Central memory CD4-positive, alpha-beta T cell (primary cell): Measurements from ENCODE around the gene BRD4.

Source experiments
- DNase-seq: peaks from one replicate; pipeline ENCODE4 v3.0.0; 2022

Gene BRD4

GRCh38 chr19:15288146-15288963, 44.0 kb downstream of the BRD4 start:
- DNase-seq, result no peak

GRCh38 chr19:15287496-15287895, 44.8 kb downstream of the BRD4 start:
- DNase-seq, result no peak

GRCh38 chr19:15286688-15287365, 45.5 kb downstream of the BRD4 start:
- DNase-seq, result peak; percentile 28

GRCh38 chr19:15285896-15286591, 46.3 kb downstream of the BRD4 start:
- no peak for DNase-seq

GRCh38 chr19:15284896-15285295, 47.4 kb downstream of the BRD4 start:
- DNase-seq, result no peak

- DNase-seq, result no peak
These were observed 48.2 kb downstream of the BRD4 start for GRCh38 chr19:15284091-15284490.

- DNase-seq, result no peak
These were observed 49.0 kb downstream of the BRD4 start for GRCh38 chr19:15283141-15283883.

- DNase-seq, result no peak
These were observed 50.0 kb downstream of the BRD4 start for GRCh38 chr19:15282311-15282705.

- no peak for DNase-seq
These were observed 51.2 kb downstream of the BRD4 start for GRCh38 chr19:15280915-15281683.

- no peak for DNase-seq
These were observed 52.2 kb downstream of the BRD4 start for GRCh38 chr19:15280048-15280725.

GRCh38 chr19:15279326-15279904, 52.9 kb downstream of the BRD4 start:
- DNase-seq, result no peak

GRCh38 chr19:15276620-15277215, 55.6 kb downstream of the BRD4 start:
- no peak for DNase-seq

GRCh38 chr19:15274477-15274876, 57.9 kb downstream of the BRD4 start:
- no peak for DNase-seq

GRCh38 chr19:15269806-15270205, 62.5 kb downstream of the BRD4 start:
- no peak for DNase-seq

- no peak for DNase-seq
These were observed 63.4 kb downstream of the BRD4 start for GRCh38 chr19:15268928-15269253.

GRCh38 chr19:15268192-15268927, 64.0 kb downstream of the BRD4 start:
- no peak for DNase-seq

- no peak for DNase-seq
These were observed 65.7 kb downstream of the BRD4 start for GRCh38 chr19:15266683-15267082.

GRCh38 chr19:15265850-15266248, 66.5 kb downstream of the BRD4 start:
- DNase-seq, result no peak

GRCh38 chr19:15265214-15265849, 67.0 kb downstream of the BRD4 start:
- no peak for DNase-seq

GRCh38 chr19:15264933-15265206, 67.5 kb downstream of the BRD4 start:
- no peak for DNase-seq
